PC-9 (cell line): Measurements from ENCODE around the gene TAP2.

Experiments used
- CTCF ChIP-seq: fragments of 200-600 bp; sonication (generic); conservative IDR thresholded peaks from 2 replicates; pipeline ENCODE4 v1.6.1; 2017; ENCODE audit warnings: mixed run types, antibody characterized with exemption, mild to moderate bottlenecking, moderate library complexity
- EZH2 ChIP-seq: fragments of 200-600 bp; sonication (generic); IDR thresholded peaks from 2 replicates; pipeline ENCODE4 v1.8.0; 2017; ENCODE audit warnings: antibody characterized with exemption, low read depth

GRCh38 chr6:32835167-32835893 lies 3.2 kb downstream of the TAP2 start:
- no peak for TF ChIP-seq CTCF
- TF ChIP-seq EZH2, result no peak
